ENCODE results near the gene FAU.
A peak's percentile ranks its signal among the peaks of the same experiment; 100 is the strongest.
"Not testable (repeated sequence)": the region's sequence is repeated elsewhere in the genome, so short reads cannot be mapped to it uniquely, and the experiment has no call there.

The FAU gene

GRCh38 chr11:65119670-65119995 lies 2.3 kb downstream of the FAU start:
- DNase-seq (ENCODE audit: low read depth): no peak

GRCh38 chr11:65118891-65119669 lies 2.9 kb downstream of the FAU start:
- not testable (repeated sequence) for DNase-seq (ENCODE audit: low read depth)

GRCh38 chr11:65118097-65118837 lies 3.7 kb downstream of the FAU start:
- DNase-seq (ENCODE audit: low read depth): no peak

GRCh38 chr11:65117206-65118096 lies 4.5 kb downstream of the FAU start, which contains the start of gene ZNHIT2:
Gene ZNHIT2 (minus strand): TSS chr11:65117701. CDS start chr11:65117653, 48 bp downstream.
- peak; percentile 100 for DNase-seq (ENCODE audit: low read depth)

GRCh38 chr11:65116370-65117205 lies 5.3 kb downstream of the FAU start:
- peak; percentile 40 for DNase-seq (ENCODE audit: low read depth)

GRCh38 chr11:65115361-65116082 lies 6.4 kb downstream of the FAU start:
- DNase-seq (ENCODE audit: low read depth): no peak

GRCh38 chr11:65114538-65115171 lies 7.3 kb downstream of the FAU start:
- no peak for DNase-seq (ENCODE audit: low read depth)

GRCh38 chr11:65113839-65114238 lies 8.1 kb downstream of the FAU start:
- DNase-seq (ENCODE audit: low read depth): no peak

GRCh38 chr11:65113361-65113756 lies 8.6 kb downstream of the FAU start:
- DNase-seq (ENCODE audit: low read depth): no peak

GRCh38 chr11:65112546-65113360 lies 9.2 kb downstream of the FAU start:
- peak; percentile 58 for DNase-seq (ENCODE audit: low read depth)

- DNase-seq (ENCODE audit: low read depth): peak; percentile 93
Measured at GRCh38 chr11:65111744-65112545, 10.0 kb downstream of the FAU start, which contains the start of gene TM7SF2. Gene TM7SF2 (plus strand): TSS chr11:65111872. CDS start chr11:65112016, 144 bp downstream.

- no peak for DNase-seq (ENCODE audit: low read depth)
Measured at GRCh38 chr11:65111159-65111743, 10.7 kb downstream of the FAU start.

- peak; percentile 93 for DNase-seq (ENCODE audit: low read depth)
Measured at GRCh38 chr11:65110354-65110861, 11.5 kb downstream of the FAU start.

- no peak for DNase-seq (ENCODE audit: low read depth)
Measured at GRCh38 chr11:65109231-65110198, 12.4 kb downstream of the FAU start.

GRCh38 chr11:65108469-65109123 lies 13.3 kb downstream of the FAU start:
- no peak for DNase-seq (ENCODE audit: low read depth)
